A549 (cell line): ENCODE results near the gene ACTR2. TPM values are rescaled to one million over a fixed set of nuclear protein-coding genes. Genes with fewer than 3 reads are reported as not detected.

Source experiments
- ATAC-seq, 2 experiments: fragments of 200-7000 bp in 1 of 2; fragments of >200 bp in 1 of 2; cut with Nextera tagmentation in 1 of 2; cut with Tn5 transposase in 1 of 2; 3 replicates each; pipeline versions ENCODE4 v1.8.0 to v1.9.1; 2018 to 2020; ENCODE audit warnings: mild to moderate bottlenecking in 1 of 2, moderate library complexity in 1 of 2
- CTCF ChIA-PET: fragments of 300-600 bp; sonication (Branson Sonifier 250); formaldehyde crosslinking; extraction: SDS; loops from one replicate; lab custom pipeline; 2021; ENCODE audit warnings: antibody characterized with exemption, inconsistent platforms; lab: Yijun Ruan, JAX
- POLR2A ChIA-PET: fragments of 350-600 bp; formaldehyde crosslinking; extraction: SDS; loops from one replicate; lab custom pipeline; 2021; ENCODE audit warnings: antibody characterized with exemption, inconsistent platforms; lab: Yijun Ruan, JAX
- DNase-seq, 2 experiments: peaks; one replicate each; pipeline versions ENCODE4 v3.0.0 to v3.0.0-alpha.2; 2011 to 2016; ENCODE audit warnings: low read depth in 1 of 2, low spot score in 1 of 2
- FAIRE-seq: peaks from 2 replicates; lab custom pipeline; 2011; peaks lifted over from hg19 to GRCh38; lab: Jason Lieb, UNC
- H3K27ac ChIP-seq, 2 experiments: fragments of >200 bp; sonication (Bioruptor Twin); formaldehyde crosslinking; 3 replicates each; pipeline ENCODE4 v1.5.1; 2016 to 2017
- H3K4me1 ChIP-seq: fragments of >200 bp; sonication (Bioruptor Twin); formaldehyde crosslinking; 3 replicates; pipeline ENCODE4 v1.6.1; 2016
- H3K4me2 ChIP-seq: fragments of >200 bp; sonication (Bioruptor Twin); formaldehyde crosslinking; 3 replicates; pipeline ENCODE4 v1.6.1; 2016
- H3K4me3 ChIP-seq: fragments of >200 bp; sonication (Bioruptor Twin); formaldehyde crosslinking; 3 replicates; pipeline ENCODE4 v1.5.1; 2016
- H3K9me3 ChIP-seq: fragments of >200 bp; sonication (Bioruptor Twin); formaldehyde crosslinking; 3 replicates; pipeline ENCODE4 v1.6.1; 2016
- CBX8 ChIP-seq: fragments of 200-600 bp; sonication (generic); IDR thresholded peaks from 2 replicates; pipeline ENCODE4 v1.6.1; 2016
- CHD2 ChIP-seq: fragments of 150-350 bp; IDR thresholded peaks from 2 replicates; pipeline ENCODE4 v1.6.1; 2014; ENCODE audit warnings: low read length; ENCODE audit not compliant: partially characterized antibody
- ESRRA ChIP-seq: fragments of 150-350 bp; IDR thresholded peaks from 2 replicates; pipeline ENCODE4 v1.6.1; 2014; ENCODE audit warnings: mild to moderate bottlenecking, low read length, borderline replicate concordance
- FOSB ChIP-seq: fragments of 250-450 bp; sonication (Bioruptor Pico); IDR thresholded peaks from 2 replicates; pipeline ENCODE4 v1.5.0; 2020; ENCODE audit warnings: mild to moderate bottlenecking, moderate library complexity
- FOSL2 ChIP-seq, 2 experiments: fragments of 450-650 bp in 1 of 2; fragments of >200 bp in 1 of 2; sonication (Bioruptor Twin) in 1 of 2; formaldehyde crosslinking; IDR thresholded peaks; 2 replicates each; pipeline versions ENCODE4 v1.5.0 to v1.6.1; 2016 to 2020; ENCODE audit warnings: mild to moderate bottlenecking in 1 of 2, moderate library complexity in 1 of 2
- GATA3 ChIP-seq: IDR thresholded peaks from 2 replicates; pipeline ENCODE4 v1.6.1; 2012; ENCODE audit warnings: borderline replicate concordance
- JUN ChIP-seq, 2 experiments: fragments of >200 bp; sonication (Bioruptor Twin); formaldehyde crosslinking; IDR thresholded peaks; 2 replicates in 1 of 2; 3 replicates in 1 of 2; pipeline ENCODE4 v1.6.1; 2016 to 2017
- JUNB ChIP-seq: fragments of >200 bp; sonication (Bioruptor Twin); formaldehyde crosslinking; IDR thresholded peaks from 2 replicates; pipeline ENCODE4 v1.6.1; 2016
- MAFK ChIP-seq: fragments of 450-650 bp; IDR thresholded peaks from 2 replicates; pipeline ENCODE4 v1.6.1; 2014; ENCODE audit not compliant: partially characterized antibody
- MAZ ChIP-seq: fragments of 150-350 bp; IDR thresholded peaks from 2 replicates; pipeline ENCODE4 v1.6.1; 2014; ENCODE audit warnings: antibody characterized with exemption, low read depth, low read length, borderline replicate concordance
- MYC ChIP-seq: IDR thresholded peaks from 2 replicates; pipeline ENCODE4 v1.6.1; 2012; ENCODE audit warnings: mild to moderate bottlenecking, inconsistent platforms, low read length, improper control_type of control experiment, borderline replicate concordance
- NPAS2 ChIP-seq: fragments of 250-450 bp; sonication (Bioruptor Pico); IDR thresholded peaks from 2 replicates; pipeline ENCODE4 v1.8.0; 2022; ENCODE audit warnings: mild to moderate bottlenecking, moderate library complexity, borderline replicate concordance
- POLR2A ChIP-seq: IDR thresholded peaks from 2 replicates; pipeline ENCODE4 v1.6.1; 2012; ENCODE audit warnings: mild to moderate bottlenecking, low read length
- RFX5 ChIP-seq: fragments of 450-650 bp; IDR thresholded peaks from 2 replicates; pipeline ENCODE4 v1.7.1; 2014; ENCODE audit warnings: antibody characterized with exemption, mild to moderate bottlenecking, moderate library complexity
- TFCP2L1 ChIP-seq: fragments of 250-450 bp; sonication (Bioruptor Pico); IDR thresholded peaks from 2 replicates; pipeline ENCODE4 v1.5.0; 2021; ENCODE audit warnings: mild to moderate bottlenecking
- TP53 ChIP-seq: fragments of 250-450 bp; sonication (Bioruptor Pico); IDR thresholded peaks from 2 replicates; pipeline ENCODE4 v1.5.0; 2021; ENCODE audit warnings: mild to moderate bottlenecking, moderate library complexity
- ZNF302 ChIP-seq: fragments of 250-450 bp; sonication (Bioruptor Pico); IDR thresholded peaks from 2 replicates; pipeline ENCODE4 v1.9.0; 2021; ENCODE audit warnings: inconsistent platforms, mild to moderate bottlenecking, moderate library complexity
- WGBS: methylation state at CpG from one replicate; pipeline ENCODE4 v1.1.6; 2017; ENCODE audit errors: missing lambda C conversion rate; 5-methylcytosine and 5-hydroxymethylcytosine counted together
- polyA plus RNA-seq, 4 experiments: library from polyadenylated mRNA; depleted of rRNA in 3 of 4; stranded (reverse); fragments of >200 nt; fragmentation: RNase III in 1 of 4; extraction: RNeasy Plus Mini Kit Qiagen cat#74134 plus additional on column Dnase treatment in 1 of 4; gene quantifications; 2 replicates in 3 of 4; 3 replicates in 1 of 4; pipeline ENCODE4 v1.2.3, GENCODE V29; 2011 to 2017
- TF ChIP-seq, protein P1 (sequence below): fragments of 450-650 bp; IDR thresholded peaks from 2 replicates; pipeline ENCODE4 v1.6.1; 2014; ENCODE audit warnings: antibody characterized with exemption
- TF ChIP-seq, protein P2 (sequence below): fragments of 250-450 bp; sonication (Bioruptor Pico); IDR thresholded peaks from 2 replicates; pipeline ENCODE4 v1.5.0; 2020; ENCODE audit warnings: low read depth, mild to moderate bottlenecking, moderate library complexity
- TF ChIP-seq, protein P3 (sequence below): fragments of 250-450 bp; sonication (Bioruptor Pico); IDR thresholded peaks from 2 replicates; pipeline ENCODE4 v1.5.0; 2021; ENCODE audit warnings: mild to moderate bottlenecking, moderate library complexity, borderline replicate concordance
- TF ChIP-seq, protein P4 (sequence below): IDR thresholded peaks from 2 replicates; pipeline ENCODE4 v1.6.1; 2012; ENCODE audit warnings: low read depth, borderline replicate concordance
- TF ChIP-seq, protein P5 (sequence below): fragments of 150-350 bp; IDR thresholded peaks from 2 replicates; pipeline ENCODE4 v1.6.1; 2014; ENCODE audit warnings: low read depth, mild to moderate bottlenecking, low read length

Gene ACTR2
- polyA plus RNA-seq, 2 of the 4 experiments (the other 2 are of a cell fraction), result 270 to 278 TPM

DNA sequence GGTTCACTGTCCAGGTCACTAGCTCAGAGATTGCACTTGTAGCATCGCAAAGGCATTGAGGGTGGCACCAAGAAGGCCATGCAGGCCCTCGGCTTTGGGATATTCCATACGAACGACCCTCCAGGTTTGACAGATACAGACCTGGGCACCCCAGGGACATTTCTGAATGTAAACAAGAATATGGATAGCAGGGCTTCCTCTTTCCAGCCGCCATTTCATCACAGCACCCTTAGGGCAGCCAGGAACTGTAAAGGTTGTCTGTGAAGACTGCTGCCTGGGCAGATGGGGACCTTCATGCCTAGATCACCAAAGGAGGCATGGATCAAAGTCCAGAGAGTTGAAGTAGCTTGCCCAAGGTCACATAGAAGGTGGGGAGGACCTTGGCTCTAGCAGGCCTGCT, 70.5 kb downstream of the ACTR2 start (continued):
- TF ChIP-seq, protein P1, sequence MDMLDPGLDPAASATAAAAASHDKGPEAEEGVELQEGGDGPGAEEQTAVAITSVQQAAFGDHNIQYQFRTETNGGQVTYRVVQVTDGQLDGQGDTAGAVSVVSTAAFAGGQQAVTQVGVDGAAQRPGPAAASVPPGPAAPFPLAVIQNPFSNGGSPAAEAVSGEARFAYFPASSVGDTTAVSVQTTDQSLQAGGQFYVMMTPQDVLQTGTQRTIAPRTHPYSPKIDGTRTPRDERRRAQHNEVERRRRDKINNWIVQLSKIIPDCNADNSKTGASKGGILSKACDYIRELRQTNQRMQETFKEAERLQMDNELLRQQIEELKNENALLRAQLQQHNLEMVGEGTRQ, result no peak
- TF ChIP-seq NPAS2 (CRISPR knock-in tag), result no peak

GRCh38 chr2:65299246-65299645, 71.6 kb downstream of the ACTR2 start:
- ChIA-PET CTCF (interaction anchor here (1.5 to 4.4 kb wide), 3 partner anchors 20 to 274 kb away, joined by 5 to 34 read pairs (median 21); no protein-coding TSS in a partner anchor), POLR2A (interaction anchor here (0.6 kb wide), 1 partner anchor 40 kb away, joined by 3 read pairs; no protein-coding TSS in a partner anchor)
- H3K4me1 ChIP-seq, result peaks cover 38% of the 10 kb centered on the region
- ATAC-seq (no peak), FAIRE-seq (no peak), DNase-seq (no peak)
- peak overlapping the region; percentile 70 for H3K4me2 ChIP-seq
- H3K9me3 ChIP-seq, result no peaks in the 10 kb centered on the region
- no peak overlapping the region for H3K4me3 ChIP-seq
- 61% methylated on average over 7 of the region's 7 CpGs for WGBS
- peak overlapping the region; percentile 71 to 82; a peak in 4 of 6 replicates for H3K27ac ChIP-seq
- TF ChIP-seq FOSL2 (IDR thresholded peaks at IDR 0.05) (0 out of 2 replicates have a peak, but pooled peaks have one; percentile 7), FOSL2 (CRISPR knock-in tag; IDR thresholded peaks at IDR 0.05) (no peak), GATA3 (no peak), JUNB (0 out of 2 replicates have a peak, but pooled peaks have one; percentile 18)

GRCh38 chr2:65300134-65300760, 72.6 kb downstream of the ACTR2 start:
- peak overlapping the region; percentile 70 for H3K4me2 ChIP-seq
- H3K4me1 ChIP-seq, result peaks cover 38% of the 10 kb centered on the region
- DNase-seq (no peak), FAIRE-seq (no peak), ATAC-seq (peak; percentile 35 to 57; a peak in 5 of 6 replicates)
- H3K4me3 ChIP-seq, result no peak overlapping the region
- TF ChIP-seq MAZ (no peak), POLR2A (no peak), TFCP2L1 (CRISPR knock-in tag) (no peak), CHD2 (no peak), MYC (no peak), JUN (IDR thresholded peaks at IDR 0.05) (no peak), FOSL2 (IDR thresholded peaks at IDR 0.05) (no peak), FOSL2 (CRISPR knock-in tag; IDR thresholded peaks at IDR 0.05) (no peak), RFX5 (no peak), ESRRA (no peak), FOSB (CRISPR knock-in tag) (no peak), CBX8 (no peak), MAFK (no peak), ZNF302 (CRISPR knock-in tag) (no peak), TP53 (CRISPR knock-in tag) (no peak)
- TF ChIP-seq, protein P2, sequence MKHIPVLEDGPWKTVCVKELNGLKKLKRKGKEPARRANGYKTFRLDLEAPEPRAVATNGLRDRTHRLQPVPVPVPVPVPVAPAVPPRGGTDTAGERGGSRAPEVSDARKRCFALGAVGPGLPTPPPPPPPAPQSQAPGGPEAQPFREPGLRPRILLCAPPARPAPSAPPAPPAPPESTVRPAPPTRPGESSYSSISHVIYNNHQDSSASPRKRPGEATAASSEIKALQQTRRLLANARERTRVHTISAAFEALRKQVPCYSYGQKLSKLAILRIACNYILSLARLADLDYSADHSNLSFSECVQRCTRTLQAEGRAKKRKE (CRISPR knock-in tag), result no peak
- TF ChIP-seq, protein P3, sequence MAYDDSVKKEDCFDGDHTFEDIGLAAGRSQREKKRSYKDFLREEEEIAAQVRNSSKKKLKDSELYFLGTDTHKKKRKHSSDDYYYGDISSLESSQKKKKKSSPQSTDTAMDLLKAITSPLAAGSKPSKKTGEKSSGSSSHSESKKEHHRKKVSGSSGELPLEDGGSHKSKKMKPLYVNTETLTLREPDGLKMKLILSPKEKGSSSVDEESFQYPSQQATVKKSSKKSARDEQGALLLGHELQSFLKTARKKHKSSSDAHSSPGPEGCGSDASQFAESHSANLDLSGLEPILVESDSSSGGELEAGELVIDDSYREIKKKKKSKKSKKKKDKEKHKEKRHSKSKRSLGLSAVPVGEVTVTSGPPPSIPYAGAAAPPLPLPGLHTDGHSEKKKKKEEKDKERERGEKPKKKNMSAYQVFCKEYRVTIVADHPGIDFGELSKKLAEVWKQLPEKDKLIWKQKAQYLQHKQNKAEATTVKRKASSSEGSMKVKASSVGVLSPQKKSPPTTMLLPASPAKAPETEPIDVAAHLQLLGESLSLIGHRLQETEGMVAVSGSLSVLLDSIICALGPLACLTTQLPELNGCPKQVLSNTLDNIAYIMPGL, result no peak
- TF ChIP-seq, protein P4, sequence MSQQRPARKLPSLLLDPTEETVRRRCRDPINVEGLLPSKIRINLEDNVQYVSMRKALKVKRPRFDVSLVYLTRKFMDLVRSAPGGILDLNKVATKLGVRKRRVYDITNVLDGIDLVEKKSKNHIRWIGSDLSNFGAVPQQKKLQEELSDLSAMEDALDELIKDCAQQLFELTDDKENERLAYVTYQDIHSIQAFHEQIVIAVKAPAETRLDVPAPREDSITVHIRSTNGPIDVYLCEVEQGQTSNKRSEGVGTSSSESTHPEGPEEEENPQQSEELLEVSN, result no peak
- TF ChIP-seq, protein P5, sequence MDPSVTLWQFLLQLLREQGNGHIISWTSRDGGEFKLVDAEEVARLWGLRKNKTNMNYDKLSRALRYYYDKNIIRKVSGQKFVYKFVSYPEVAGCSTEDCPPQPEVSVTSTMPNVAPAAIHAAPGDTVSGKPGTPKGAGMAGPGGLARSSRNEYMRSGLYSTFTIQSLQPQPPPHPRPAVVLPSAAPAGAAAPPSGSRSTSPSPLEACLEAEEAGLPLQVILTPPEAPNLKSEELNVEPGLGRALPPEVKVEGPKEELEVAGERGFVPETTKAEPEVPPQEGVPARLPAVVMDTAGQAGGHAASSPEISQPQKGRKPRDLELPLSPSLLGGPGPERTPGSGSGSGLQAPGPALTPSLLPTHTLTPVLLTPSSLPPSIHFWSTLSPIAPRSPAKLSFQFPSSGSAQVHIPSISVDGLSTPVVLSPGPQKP, result no peak
- TF ChIP-seq, all 56 proteins: peak for 0
- ChIA-PET POLR2A (interaction anchor here (2.0 kb wide), 1 partner anchor 20 kb away, joined by 13 read pairs; no protein-coding TSS in a partner anchor), CTCF (interaction anchor here (0.5 to 4.4 kb wide), 12 partner anchors 9 to 254 kb away, joined by 3 to 34 read pairs (median 3); partner anchors contain the start of gene SPRED2)
- H3K9me3 ChIP-seq, result no peaks in the 10 kb centered on the region
- 56% methylated on average over 16 of the region's 16 CpGs for WGBS
- peak overlapping the region; percentile 71 to 82 for H3K27ac ChIP-seq
